ENCODE results near the gene CIZ1.

The CIZ1 gene

GRCh38 chr9:128214571-128215490, 23.5 kb upstream of the CIZ1 start:
- peak; percentile 37 for DNase-seq (ENCODE audit: low spot score)

DNA sequence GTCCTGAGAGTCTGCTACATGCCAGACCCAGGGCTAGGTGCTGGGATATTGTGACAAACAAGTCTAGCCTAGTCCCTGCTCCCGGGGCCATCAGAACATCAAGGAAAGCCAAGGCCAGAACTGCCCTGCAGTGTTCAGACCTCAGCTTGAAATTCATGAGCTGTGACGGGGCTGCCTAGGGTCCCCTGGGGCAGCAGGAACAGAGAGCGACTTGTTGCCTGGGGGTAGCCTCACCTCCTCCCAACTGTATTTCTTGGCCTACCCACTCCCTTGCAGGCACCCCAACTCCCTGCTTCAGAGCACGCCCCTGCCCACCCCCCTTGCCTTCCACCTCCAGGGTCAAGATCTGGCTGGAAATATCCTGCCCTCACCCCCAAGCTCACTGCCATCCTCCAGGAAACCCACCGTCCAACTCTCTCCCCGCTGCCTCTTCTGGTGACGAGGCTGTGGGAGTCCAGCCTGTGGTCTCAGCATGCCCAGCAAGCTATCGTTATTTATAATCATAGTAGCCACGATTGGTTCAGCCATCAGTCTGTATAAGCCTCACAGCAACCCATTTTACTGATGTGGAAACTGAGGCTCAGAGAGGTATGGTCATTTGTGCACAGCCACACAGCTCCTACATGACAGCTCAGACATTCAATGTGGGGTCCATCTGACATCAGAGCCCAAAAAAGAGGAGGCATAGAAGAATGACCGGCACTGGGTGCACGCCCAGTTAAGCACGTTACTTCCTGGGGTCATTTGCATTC, 22.6 kb upstream of the CIZ1 start:
- DNase-seq (ENCODE audit: low spot score), result no peak

- no peak for DNase-seq (ENCODE audit: low spot score)
Measured at GRCh38 chr9:128211981-128212281, 20.6 kb upstream of the CIZ1 start.

GRCh38 chr9:128211186-128211980, 20.0 kb upstream of the CIZ1 start:
- DNase-seq (ENCODE audit: low spot score), result no peak

DNA sequence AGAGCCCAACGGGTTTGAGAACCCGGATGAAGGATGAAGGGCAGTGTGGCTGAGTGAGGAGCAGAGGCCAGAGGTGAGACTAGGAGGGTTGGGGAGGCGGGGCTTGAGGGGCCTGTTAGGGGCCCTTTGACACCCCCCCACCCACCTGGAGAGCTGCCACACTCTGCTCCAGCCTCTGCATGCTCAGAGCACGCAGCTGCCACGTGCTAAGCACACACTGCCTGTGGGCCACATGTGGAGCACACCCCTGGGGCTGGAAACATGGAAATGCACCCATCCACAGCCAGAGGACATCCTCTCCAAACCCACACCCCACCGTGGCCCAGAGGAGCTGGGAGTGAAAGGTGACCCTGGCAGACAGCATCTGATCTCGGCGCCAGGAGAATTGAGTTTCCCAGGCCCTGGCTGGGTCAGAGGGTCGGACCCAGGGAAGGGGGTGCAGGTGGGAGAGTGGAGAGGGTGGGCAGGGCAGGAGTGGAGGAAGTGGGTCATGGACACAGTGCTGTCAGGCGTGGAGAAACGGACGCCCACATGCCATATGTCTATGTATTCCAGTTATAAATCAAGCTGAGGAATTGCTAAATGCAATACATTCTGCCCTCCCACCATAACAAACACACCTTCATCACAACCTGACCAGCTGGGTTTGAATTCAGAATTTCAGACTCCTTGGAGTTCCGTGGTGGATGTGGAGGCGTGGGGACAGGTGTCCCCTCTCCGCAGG, 17.7 kb upstream of the CIZ1 start:
- DNase-seq (ENCODE audit: low spot score), result no peak

GRCh38 chr9:128208386-128208785, 17.0 kb upstream of the CIZ1 start:
- DNase-seq (ENCODE audit: low spot score), result no peak

- no peak for DNase-seq (ENCODE audit: low spot score)
Measured at GRCh38 chr9:128206916-128207910, 15.8 kb upstream of the CIZ1 start.

GRCh38 chr9:128206484-128206883, 15.1 kb upstream of the CIZ1 start:
- no peak for DNase-seq (ENCODE audit: low spot score)

GRCh38 chr9:128205296-128205944, 14.0 kb upstream of the CIZ1 start:
- DNase-seq (ENCODE audit: low spot score), result no peak

DNA sequence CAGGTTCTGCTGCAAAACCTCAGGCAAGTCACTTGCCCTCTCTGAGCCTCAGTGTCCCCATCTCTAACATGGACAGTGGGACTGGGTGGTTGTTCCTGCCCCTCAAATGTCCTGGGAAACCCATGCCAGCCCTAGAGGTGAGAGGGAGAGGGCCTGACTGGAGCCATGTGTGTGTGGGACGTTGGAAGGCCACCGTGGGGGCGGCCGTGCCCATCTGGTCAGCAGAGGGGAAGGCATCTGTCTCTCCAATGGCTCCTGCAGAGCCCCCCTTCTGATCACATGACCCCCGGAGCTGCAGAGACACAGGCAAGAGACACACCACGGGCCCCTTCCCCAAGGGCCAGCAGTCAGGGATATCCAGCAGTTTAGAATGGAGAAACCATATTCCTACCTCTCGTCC, 13.5 kb upstream of the CIZ1 start:
- no peak for DNase-seq (ENCODE audit: low spot score)

GRCh38 chr9:128203707-128204551, 12.6 kb upstream of the CIZ1 start:
- DNase-seq (ENCODE audit: low spot score), result peak; percentile 41

GRCh38 chr9:128203024-128203706, 11.8 kb upstream of the CIZ1 start, which contains the start of gene DNM1:
Gene DNM1 (plus strand): TSS chr9:128203379. CDS start chr9:128203471, 92 bp downstream.
- DNase-seq (ENCODE audit: low spot score), result peak; percentile 53

DNA sequence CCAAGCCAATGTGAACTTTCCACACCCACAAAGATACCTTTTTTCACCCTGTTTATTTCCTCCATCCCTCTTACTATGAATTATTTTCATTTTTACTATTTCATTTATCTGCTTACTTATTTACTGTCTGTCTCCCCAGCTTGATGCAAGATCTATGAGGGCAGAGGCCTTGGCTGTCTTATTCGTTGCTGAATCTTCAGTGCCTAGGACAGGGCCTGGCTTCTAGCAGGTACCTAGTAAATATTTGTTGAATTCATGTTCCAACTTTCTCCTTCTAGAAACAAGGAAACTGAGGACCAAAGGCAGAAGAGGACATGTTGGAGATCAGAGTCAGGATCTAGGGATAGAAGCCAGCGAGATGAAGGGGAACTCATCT, 11.3 kb upstream of the CIZ1 start:
- DNase-seq (ENCODE audit: low spot score), result no peak

DNA sequence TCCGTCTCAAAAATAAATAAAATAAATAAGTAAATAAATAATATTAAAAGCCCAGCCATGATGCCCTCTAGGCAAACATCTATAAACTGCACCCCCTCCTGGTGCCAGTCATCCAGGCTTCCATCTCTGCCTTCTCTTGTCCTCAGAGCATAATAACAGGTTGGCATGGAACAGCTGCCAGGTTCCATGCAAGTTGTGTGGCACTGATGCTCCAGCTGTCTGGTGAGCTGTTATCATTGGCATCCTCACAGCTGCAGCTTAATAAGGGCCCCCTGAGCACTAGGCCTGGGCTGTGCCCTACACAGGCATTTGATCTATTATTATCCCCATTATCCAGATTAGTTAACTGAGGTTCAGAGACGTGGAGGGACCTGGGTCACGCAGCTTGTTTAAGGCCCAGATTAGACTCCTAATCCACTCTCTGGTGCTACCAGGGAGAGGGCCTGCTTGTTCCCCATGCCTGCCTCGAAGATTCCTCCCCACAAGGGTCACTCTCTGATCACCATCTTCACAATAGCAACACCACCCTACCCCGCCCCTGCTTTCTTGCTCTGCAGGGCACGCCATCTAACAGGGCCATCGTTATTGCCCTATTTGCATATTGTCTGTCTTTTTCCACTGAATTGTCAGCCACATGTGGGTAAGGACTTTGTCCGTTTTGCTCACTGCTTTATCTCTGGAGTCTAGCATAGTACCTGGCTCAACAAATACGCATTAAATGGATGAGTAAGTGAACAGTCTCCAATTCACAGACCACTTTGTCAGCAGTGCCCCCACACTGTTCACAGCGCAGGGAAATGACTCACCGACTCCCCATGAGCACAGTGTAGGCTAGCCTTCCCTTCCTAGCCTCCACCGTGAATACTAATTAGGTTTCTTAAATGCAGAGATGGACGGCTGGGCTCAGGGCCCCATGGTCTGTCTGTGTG, 10.3 kb upstream of the CIZ1 start:
- peak; percentile 61 for DNase-seq (ENCODE audit: low spot score)

- DNase-seq (ENCODE audit: low spot score), result no peak
Measured at GRCh38 chr9:128193469-128194096, 2.2 kb upstream of the CIZ1 start.

- DNase-seq (ENCODE audit: low spot score), result peak; percentile 82
Measured at GRCh38 chr9:128192601-128193371, 1.4 kb upstream of the CIZ1 start.
